AG20443 (cell line): ENCODE data around the gene BTBD8.

Experiments used
- DNase-seq: peaks from one replicate; pipeline ENCODE4 v3.0.0; 2012; ENCODE audit warnings: low spot score, mixed read lengths

Gene BTBD8

DNA sequence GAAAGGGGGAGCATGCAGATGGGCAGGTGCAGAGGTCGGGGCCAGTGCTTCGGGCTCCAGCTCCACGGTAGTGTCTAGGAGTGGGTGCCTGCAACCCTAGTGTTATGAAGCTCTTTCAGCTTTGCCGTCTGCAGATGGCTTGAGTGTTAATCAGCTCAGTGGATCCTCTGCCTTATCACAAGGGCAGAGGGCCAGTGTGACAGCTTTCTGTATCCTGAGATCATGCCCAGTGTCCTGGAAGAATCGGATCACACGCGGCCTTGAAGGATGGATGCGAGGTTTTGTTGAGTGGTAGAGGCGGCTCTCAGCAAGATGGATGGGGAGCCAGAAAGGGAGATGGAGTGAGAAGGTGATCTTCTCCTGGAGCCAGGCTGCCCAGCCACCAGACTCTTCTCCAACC is 112.1 kb downstream of the BTBD8 start:
- no peak for DNase-seq

DNA sequence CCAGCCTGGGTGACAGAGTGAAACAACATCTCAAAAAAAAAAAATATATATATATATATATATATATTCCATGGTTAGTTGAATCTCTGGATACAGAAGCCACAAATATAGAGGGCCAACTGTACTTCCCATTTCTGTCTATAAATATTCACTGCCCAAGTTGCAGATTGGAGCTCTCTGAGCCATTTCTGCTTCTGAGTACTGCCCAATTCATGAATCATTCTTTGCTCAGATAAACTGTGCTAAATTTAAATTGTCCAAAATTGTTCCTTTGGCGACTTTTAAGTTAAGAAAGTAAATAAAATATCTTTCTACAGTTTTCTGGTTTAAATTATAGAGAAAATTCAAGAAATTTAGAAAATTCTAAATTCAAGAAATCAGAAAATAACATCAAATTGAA is 114.4 kb downstream of the BTBD8 start:
- DNase-seq = no peak

DNA sequence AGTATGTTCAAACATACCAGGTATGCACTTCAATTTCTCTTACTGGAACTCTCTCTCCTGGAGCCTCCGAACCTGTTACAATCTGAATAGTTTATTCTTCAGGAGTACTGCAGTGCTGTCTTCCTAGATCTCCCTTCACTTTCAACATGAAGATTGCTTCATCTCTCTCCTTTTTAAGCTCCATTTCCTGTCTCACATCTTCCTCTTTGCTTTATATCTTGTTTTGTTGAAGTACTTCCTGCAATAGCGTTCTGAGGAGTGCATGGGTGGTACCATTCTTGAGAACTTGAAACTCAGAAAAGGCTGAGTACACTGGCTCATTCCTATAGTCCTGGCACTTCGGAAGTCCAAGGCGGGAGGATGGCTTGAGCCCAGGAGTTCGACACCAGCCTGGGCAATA is 121.8 kb downstream of the BTBD8 start:
- DNase-seq = no peak

DNA sequence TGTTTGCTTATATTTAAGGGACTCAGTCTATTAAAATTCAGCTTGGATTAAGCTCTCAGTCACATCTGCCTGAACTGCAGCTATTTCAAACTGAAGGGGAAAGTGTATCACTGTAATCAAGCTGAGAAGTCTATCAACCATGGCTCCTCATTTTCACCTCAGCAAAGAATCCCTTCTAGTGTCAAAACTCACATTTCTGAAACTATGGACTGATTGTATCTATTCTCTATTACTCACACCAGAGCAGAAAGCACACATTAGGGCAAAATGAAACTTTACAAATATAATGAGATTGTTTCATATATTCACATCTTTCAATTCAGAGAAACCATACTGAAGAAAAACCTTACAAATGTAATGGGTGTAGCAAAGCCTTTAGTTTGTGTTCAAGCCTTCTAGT is 123.0 kb downstream of the BTBD8 start:
- DNase-seq = no peak

DNA sequence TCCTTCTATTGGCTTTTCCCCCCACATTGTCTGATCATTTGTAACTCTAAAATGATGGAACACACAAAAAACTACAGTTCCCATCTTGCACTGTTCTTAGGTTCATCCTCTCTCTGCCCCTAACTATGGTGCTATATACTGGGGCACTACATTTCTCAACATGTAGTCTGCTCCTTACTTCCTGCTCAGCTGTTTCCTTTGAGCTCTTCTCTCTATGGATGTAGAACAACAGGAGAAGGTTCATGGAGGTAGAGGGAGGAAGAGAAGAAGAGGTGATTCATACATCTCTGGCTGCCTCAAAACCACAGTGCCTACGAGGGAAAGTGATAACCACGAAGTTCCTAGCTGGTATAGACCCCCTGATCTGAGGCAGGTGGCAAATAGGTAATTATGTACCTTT is 130.6 kb downstream of the BTBD8 start:
- DNase-seq = no peak

DNA sequence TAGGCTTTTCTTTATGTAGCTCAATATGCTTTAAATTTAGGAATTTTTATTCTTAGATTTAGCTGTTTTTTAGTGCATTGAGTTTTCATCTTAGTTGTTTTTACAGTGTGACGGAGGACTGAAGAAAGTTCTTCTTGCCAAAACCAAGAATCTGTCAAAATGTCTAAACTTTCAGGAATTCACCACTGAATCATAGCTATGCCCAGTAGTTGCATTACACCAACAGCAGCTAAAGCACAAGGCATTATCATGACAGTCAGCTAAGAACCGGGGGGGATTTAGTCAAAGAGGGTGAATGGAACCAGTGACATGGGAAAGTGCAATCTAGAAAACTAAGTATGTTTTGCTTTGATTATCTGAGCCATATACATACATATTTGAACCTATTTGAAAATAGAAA is 131.0 kb downstream of the BTBD8 start:
- DNase-seq = peak; percentile 68

DNA sequence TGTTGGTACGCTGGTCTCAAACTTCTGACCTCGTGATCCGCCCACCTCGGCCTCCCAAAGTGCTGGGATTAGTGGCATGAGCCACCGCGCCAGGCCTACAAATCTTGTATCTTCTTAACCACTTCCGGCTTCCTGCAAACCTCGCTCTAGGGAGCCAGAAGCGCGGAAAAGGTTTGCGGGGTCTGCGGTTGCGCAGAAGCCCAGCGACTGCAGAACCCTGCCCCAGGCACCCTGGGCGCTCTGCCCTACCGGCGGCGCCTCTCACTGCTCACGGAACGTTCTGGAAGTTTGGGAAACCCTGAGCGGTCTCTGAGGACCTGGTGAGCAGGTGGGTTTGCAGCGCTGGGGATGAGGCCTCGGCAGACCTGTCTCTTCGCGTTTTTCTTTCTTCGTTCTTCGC is 137.6 kb downstream of the BTBD8 start, which contains the start of gene C1orf146:
C1orf146 (plus strand) TSS at position 195 of the 400 bp plus-strand sequence. CDS start 13,506 bp downstream, outside the sequence.
- no peak for DNase-seq

DNA sequence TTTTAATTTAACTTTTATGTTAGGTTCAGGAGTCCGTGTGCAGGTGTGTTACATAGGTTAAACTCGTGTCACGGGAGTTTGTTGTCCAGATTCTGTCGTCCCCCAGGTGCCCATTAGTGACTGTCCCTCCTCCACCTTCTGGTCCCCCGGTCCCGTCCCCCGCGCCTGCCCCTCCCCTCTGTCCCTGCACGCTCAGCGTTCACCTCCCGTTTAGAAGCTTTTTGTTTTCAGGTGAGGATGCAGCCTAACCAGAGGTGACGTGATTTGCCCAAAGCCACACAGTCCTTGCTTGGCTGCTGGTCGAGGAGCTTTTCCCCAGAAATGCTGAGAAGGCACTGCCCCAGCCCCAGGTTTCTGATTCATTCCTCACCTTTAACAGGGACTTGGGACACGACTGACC is 138.4 kb downstream of the BTBD8 start:
- no peak for DNase-seq

DNA sequence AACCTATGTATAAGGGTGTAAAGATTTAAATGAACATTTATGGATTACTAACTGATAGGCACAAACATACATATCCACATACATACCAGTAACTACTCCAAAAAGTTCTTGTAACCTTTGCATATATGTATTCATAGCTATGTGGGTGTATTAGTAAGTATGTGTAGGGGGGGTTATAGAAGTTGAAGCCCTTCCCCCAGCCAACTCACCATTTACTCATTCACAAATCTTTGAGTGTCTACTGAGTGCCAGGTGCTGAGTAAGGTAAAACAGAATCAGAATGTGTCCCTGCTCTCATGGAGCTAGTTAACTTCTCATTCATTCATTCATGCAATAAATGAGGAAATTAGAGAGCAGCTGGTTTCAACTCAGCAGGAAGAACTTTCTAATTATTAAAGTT is 138.9 kb downstream of the BTBD8 start:
- DNase-seq = no peak

DNA sequence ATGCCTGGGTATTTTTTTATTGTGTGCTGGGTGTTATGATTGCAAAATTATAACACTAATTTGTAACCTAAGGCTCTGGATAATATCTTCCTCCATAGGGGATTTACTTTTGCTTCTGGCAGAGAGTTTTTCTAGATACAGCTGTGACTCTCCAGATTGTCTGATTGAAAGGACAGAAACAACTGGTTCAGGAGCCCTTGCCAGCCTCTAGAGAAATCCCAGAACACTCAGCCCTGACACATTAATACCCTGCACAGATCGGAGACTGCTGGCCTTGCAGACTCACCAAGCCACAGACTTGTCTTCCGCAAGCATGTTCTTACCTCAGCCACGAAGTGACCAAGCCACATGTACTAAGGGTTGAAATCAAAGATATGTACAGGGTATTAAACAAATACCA is 148.3 kb downstream of the BTBD8 start:
- no peak for DNase-seq

DNA sequence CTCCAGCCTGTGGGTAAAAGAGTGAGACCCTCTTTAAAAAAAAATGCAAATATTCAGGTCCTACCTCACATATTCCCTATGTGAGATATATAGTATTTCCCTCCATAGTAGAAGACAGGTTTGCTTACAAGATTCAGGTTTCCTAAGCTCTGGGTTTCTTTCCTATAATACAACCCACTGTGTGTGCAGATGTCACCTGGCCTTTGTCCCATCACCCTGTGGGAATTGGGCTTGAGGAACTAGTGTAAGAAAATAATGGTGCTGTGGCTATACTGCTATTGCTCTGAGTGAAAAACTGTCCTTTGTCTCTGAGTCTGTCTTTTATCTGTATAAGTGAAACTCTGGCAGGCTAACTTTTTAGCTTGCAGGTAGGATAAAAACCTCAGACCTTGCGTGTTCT is 150.6 kb downstream of the BTBD8 start:
- no peak for DNase-seq
